Caki2 (cell line): ENCODE results near the gene EBPL. TPM values are rescaled to one million over a fixed set of nuclear protein-coding genes. Genes with fewer than 3 reads are reported as not detected.
"Not testable (repeated sequence)": the region's sequence is repeated elsewhere in the genome, so short reads cannot be mapped to it uniquely, and the experiment has no call there.

Experiments used
- DNase-seq: peaks from one replicate; pipeline ENCODE4 v3.0.0-alpha.2; 2015; ENCODE audit warnings: low read depth
- in situ Hi-C: cut with HindIII; loops from 2 replicates; pipeline ENCODE4 v1.10.0; 2016; ENCODE audit warnings: low sequenced_read_pairs, low pct_unique_long_range_greater_than_20kb, mixed read lengths
- total RNA-seq: library from RNA; depleted of rRNA; stranded (reverse); fragments of >200 nt; shearing (Covaris generic); gene quantifications from 2 replicates; pipeline ENCODE4 v1.2.3, GENCODE V29; 2014; ENCODE audit warnings: low replicate concordance; rRNA removed

EBPL gene
- 177 and 198 TPM in 2 replicates for total RNA-seq

GRCh38 chr13:49690995-49691784 lies at the start of gene EBPL:
EBPL (minus strand) TSS chr13:49691486; CDS start chr13:49691424, 62 bp downstream.
- in situ Hi-C loops: no loop called here
- DNase-seq: peak; percentile 89

DNA sequence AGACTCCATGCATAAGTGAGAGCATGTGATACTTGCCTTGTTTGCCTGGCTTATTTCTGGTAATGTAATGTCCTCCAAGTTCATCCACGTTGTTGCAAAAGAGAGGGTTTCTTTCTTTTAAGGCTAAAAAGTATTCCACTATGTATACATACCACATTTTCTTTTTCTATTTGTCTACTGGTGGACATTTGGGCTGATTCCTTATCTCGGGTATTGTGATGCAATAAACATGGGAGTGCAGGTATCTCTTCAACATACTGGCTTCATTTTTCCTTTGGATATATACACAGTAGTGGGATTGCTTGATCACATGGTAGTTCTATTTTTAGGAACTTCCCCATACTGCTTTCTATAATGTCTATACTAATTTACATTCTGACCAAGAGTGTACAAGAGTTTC lies 49.6 kb upstream of the EBPL start:
- in situ Hi-C loops: no loop called here
- DNase-seq: no peak

- in situ Hi-C loops: no loop called here
- DNase-seq: no peak
Observed at GRCh38 chr13:49739498-49740187, 48.4 kb upstream of the EBPL start.

DNA sequence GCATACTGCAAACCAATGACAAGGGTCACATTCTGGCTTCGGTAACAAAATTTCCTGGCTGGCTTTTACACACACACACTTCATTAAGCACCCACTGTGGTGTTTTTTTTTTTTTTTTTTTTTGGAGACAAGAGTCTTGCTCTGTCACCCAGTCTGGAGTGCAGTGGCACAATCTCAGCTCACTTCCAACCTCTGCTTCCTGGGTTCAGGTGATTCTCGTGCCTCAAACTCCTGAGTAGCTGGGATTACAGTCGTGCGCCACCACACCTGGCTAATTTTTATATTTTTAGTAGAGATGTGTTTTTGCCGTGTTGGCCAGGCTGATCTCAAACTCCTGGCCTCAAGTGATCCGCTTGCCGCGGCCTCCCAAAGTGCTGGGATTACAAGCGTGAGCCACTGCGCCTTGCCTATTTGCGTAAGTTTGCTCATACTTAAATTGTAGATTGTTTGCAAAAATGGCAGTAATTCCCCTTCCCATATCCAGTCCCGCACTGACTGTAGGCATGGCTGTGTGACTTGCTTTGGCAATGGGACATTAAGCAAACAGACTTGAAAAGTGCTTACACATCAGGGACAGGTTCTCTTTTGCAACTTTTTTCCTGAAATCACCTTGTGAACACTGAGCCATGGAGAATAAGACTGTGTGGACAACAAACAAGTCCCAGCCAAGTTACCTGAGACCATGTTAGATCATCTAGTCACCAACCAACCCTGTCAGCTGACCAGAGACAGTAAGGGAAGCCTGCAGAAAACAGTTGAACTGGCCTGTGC lies 42.1 kb upstream of the EBPL start:
- no peak for DNase-seq
- in situ Hi-C loops: no loop called here

DNA sequence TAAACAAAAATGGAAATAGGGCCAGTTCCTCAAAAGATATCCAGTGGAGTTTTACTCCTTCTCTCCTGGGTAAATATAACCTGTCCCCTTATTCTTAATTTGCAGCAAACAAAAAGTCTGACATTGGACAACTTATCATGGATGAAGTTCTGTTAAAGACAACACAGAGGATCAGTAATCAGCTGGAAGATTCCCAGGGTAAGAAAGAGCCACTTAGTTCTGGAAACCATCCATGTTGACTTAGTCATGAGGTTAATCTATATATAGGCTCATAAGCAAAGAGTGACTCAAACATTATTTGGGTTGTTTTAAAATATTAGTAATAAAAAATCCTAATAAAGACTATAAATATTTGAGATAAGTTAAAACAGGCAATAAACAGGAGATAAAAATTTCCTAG lies 40.5 kb upstream of the EBPL start:
- in situ Hi-C loops: no loop called here
- no peak for DNase-seq

DNA sequence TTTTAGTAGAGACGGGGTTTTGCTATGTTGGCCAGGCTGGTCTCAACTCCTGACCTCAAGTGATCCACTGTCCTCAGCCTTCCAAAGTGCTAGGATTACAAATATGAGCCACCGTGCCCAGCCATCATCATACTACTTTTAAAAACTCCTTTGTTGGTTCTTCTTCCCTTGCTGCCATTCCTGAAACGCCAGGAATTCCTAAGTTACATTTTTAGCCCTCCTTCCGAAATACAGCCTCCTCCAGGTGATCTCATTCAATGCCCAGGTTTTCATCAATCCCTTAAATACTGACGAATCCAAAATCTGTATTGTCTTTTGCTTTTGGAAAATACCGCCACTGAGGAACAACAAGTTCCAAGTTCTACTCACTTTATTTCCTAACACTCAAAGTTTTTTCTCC lies 25.3 kb upstream of the EBPL start:
- in situ Hi-C loops: no loop called here

GRCh38 chr13:49714757-49715156 lies 23.5 kb upstream of the EBPL start:
- in situ Hi-C loops: no loop called here

More for the DNA sequence above, 25.3 kb upstream of the EBPL start:
- DNase-seq: no peak

DNA sequence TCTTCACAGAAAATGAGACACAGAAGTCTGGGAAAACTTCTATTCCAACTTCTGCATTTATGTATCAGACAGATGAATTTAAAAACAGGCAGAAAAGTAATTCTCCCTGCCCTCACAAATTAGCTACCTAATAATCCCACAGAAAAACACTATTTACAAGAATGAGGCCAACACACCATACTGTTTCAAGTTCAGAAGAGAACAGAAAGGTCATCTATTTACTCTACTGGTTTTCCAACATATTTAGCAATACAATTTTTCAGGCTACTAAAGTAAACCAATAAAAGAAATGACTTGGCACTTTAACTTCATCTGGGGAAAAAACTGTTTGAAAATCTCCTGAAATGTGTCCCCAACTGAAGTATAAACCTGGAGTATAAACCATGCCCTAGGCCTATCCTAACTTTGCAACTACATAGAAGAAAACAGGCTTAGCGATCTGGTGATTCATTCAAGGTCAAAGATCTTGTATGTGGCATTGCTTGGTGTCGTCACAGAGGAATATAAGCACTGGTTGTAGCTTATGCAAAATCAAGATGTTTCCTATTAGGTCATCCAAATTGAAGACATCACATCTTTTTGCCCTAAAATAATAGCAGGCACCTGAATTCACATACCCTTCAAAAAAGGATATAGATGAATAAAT lies 20.1 kb upstream of the EBPL start:
- in situ Hi-C loops: no loop called here
- no peak for DNase-seq

More at GRCh38 chr13:49714757-49715156, 23.5 kb upstream of the EBPL start:
- no peak for DNase-seq

- in situ Hi-C loops, DNase-seq: not testable (repeated sequence)
Observed at GRCh38 chr13:49704264-49704663, 13.0 kb upstream of the EBPL start.

DNA sequence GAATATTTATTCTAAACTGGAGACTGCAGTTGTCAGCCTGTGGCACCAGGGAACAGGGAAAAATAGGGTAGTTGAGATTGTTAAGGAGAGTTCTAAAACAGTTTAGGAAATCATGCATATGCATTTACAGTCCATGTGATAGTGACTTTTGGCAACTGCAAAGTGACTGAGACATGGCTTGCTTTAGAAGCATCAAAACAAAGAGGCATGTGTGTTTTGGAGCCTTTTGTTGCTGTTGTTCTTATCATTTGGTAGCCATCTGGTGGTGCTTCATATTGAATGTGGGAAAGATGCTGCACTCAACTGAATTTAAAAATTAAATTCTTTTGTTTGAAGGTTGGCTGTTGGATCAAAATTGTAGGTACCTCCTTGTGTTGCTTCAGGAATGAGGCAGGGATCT lies 10.2 kb upstream of the EBPL start:
- DNase-seq: no peak
- in situ Hi-C loops: no loop called here

- in situ Hi-C loops: no loop called here
- DNase-seq: no peak
Observed at GRCh38 chr13:49697468-49697867, 6.2 kb upstream of the EBPL start.

DNA sequence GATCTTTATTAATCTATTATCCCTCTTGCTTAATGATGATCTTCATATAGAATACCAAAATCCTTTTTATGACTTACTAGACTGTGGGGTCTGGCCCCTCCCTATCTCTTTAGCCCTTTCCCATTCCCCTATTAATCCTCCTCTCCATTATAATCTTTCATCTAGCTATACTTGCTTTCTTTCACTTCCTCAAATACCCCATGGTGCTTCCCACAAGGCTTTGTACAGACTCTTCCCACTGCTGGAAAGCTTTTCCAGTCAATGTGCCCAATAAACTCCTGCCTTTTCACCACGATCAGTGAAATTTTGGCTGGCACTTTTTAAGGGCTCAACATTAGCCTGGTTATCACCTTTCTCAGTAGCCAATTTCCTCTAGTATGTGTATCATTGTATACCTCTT lies 3.2 kb upstream of the EBPL start:
- in situ Hi-C loops: no loop called here
- DNase-seq: no peak

DNA sequence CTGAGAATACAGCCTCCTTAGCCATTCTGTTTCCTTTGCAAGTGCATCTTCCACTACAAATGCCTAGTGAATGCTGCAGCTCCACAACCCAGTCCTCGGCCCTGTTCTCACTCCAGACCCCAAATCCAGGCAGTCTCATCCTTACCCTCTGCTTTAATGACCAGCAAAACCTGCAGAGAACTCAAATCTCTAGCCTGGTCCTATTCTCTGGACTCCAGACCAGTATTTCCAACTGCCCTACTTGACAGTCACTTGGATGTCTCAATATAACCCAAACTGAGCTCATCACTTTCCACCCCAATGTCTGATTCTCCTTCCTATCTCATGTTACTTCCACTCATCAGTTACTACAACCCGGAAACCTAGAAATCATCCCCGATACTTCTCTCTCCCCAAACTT lies 2.6 kb upstream of the EBPL start:
- no peak for DNase-seq
- in situ Hi-C loops: no loop called here

DNA sequence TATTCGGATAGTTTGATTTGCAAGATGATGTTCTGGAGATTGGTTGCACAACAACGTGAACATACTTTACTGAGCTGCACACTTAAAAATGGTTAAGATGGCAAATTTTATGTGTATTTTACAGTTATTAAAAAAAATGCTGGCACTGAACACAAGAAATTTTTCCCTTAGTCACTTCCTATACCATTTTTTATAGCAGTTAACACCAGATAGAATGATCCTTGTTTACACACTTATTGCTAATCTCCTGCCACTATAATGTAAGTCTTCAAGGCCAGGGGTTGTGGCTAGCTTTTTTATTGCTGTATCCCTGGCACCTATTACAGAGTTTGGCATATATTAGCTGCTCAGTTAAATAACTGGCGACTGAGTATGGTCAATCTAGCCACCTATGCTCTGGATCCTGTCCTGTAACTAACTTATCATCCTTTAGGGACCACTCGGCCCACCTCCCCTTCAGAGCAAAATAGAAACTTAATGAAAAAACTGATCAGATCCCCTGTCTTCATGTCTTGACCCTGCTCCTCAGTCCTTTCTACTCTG lies 2.0 kb upstream of the EBPL start:
- in situ Hi-C loops: no loop called here
- DNase-seq: no peak

- DNase-seq: peak; percentile 40
- in situ Hi-C loops: no loop called here
Observed at GRCh38 chr13:49690133-49690994, 922 bp downstream of the EBPL start.

- DNase-seq: no peak
- in situ Hi-C loops: no loop called here
Observed at GRCh38 chr13:49683489-49683888, 7.8 kb downstream of the EBPL start.

DNA sequence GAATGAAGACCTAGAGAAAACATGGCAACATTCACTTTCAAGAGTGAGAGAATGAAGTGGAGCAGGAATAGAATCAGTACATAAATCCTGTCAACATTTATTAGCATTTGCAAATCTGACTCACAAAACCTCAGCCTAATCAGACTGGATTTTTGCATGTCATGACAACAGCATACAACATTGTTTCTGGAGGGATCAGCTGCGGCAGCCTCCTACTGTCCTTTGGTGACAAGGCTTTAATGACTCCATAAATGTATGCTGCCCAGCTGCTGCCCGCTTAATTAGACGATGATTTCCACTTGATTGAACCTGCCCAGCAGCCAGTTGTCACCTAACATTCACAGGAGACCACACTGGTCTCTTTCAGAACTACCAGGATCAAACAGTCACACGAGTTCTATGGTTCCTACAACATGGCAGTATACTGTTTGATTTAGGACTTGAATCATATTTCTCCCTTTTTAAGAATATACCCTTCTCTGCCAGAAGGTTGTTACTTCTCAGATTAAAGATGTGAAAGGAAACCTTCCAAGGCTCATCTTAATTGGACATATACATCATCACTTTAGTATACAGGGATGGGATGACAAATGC lies 9.3 kb downstream of the EBPL start:
- in situ Hi-C loops: no loop called here
- no peak for DNase-seq
